MCF 10A (cell line): Measurements from ENCODE around the gene GGCT. TPM values are rescaled to one million over a fixed set of nuclear protein-coding genes. Genes with fewer than 3 reads are reported as not detected.

ENCODE experiments used
- BruUV-seq: library from RNA; stranded (reverse); fragments of 400-500 nt; replicated peaks from 2 replicates; lab custom pipeline; 2021; lab: Mats Ljungman, UMichigan
- CTCF ChIA-PET: fragments of 300-600 bp; sonication (Branson Sonifier 250); formaldehyde crosslinking; extraction: SDS; loops from one replicate; lab custom pipeline; 2021; ENCODE audit warnings: antibody characterized with exemption, inconsistent platforms; lab: Yijun Ruan, JAX
- POLR2A ChIA-PET: fragments of 300-600, 350-650 bp; sonication (Branson Sonifier 250); formaldehyde crosslinking; extraction: SDS; loops from one replicate; lab custom pipeline; 2020; ENCODE audit warnings: antibody characterized with exemption, inconsistent platforms; lab: Yijun Ruan, JAX
- DNase-seq: peaks from one replicate; pipeline ENCODE4 v3.0.0-alpha.2; 2018; ENCODE audit not compliant: unreplicated experiment
- H3K27ac Mint-ChIP-seq: one replicate; pipeline ENCODE4 v1.8.0; 2022; ENCODE audit warnings: mild to moderate bottlenecking, low read depth, mixed read lengths; ENCODE audit not compliant: unreplicated experiment
- H3K27me3 Mint-ChIP-seq: one replicate; pipeline ENCODE4 v1.8.0; 2022; ENCODE audit warnings: mixed read lengths; ENCODE audit not compliant: insufficient read depth, unreplicated experiment
- H3K36me3 Mint-ChIP-seq: one replicate; pipeline ENCODE4 v1.8.0; 2022; ENCODE audit warnings: mild to moderate bottlenecking, moderate library complexity, mixed read lengths; ENCODE audit not compliant: insufficient read depth, unreplicated experiment
- H3K4me1 Mint-ChIP-seq: one replicate; pipeline ENCODE4 v1.8.0; 2022; ENCODE audit warnings: mixed read lengths; ENCODE audit not compliant: insufficient read depth, unreplicated experiment
- H3K4me3 Mint-ChIP-seq: one replicate; pipeline ENCODE4 v1.8.0; 2022; ENCODE audit warnings: mild to moderate bottlenecking, moderate library complexity, mixed read lengths; ENCODE audit not compliant: unreplicated experiment
- H3K9me3 Mint-ChIP-seq: one replicate; pipeline ENCODE4 v1.8.0; 2022; ENCODE audit warnings: mixed read lengths; ENCODE audit not compliant: unreplicated experiment
- CTCF ChIP-seq: fragments of 200-600 bp; IDR thresholded peaks from one replicate; pipeline ENCODE4 v1.8.0; 2022; ENCODE audit warnings: antibody characterized with exemption, mild to moderate bottlenecking; ENCODE audit not compliant: unreplicated experiment
- intact Hi-C: fragments of 100-400 bp; cut with micrococcal nuclease; formaldehyde crosslinking; loops from 2 replicates; pipeline ENCODE4 v1.14.1; 2022
- total RNA-seq: library from RNA; stranded (reverse); gene quantifications from 2 replicates; pipeline ENCODE4 v1.2.3, GENCODE V29; 2022

GGCT gene
- total RNA-seq, 1 experiment from 2014 or later, result 64.8 TPM

- H3K9me3 Mint-ChIP-seq, result no peaks in the 10 kb centered on the region
Observed at GRCh38 chr7:30453921-30454320, 50.7 kb downstream of the GGCT start.

GRCh38 chr7:30453016-30453415 lies 51.6 kb downstream of the GGCT start:
- intact Hi-C loops, result no loop called here
- H3K36me3 Mint-ChIP-seq, result peaks cover 25% of the 10 kb centered on the region
- ChIA-PET POLR2A (interaction anchor here (0.7 kb wide), 1 partner anchor 177 kb away, joined by 3 read pairs; no protein-coding TSS in a partner anchor), CTCF (interaction anchor here (0.7 kb wide), 1 partner anchor 439 kb away, joined by 3 read pairs; no protein-coding TSS in a partner anchor)
- no peak for DNase-seq
- TF ChIP-seq CTCF, result no peak
- no TSS peak for BruUV-seq
- no peak overlapping the region for H3K4me3 Mint-ChIP-seq
- no peaks in the 10 kb centered on the region for H3K27me3 Mint-ChIP-seq
- H3K27ac Mint-ChIP-seq, result no peak overlapping the region
- H3K9me3 Mint-ChIP-seq, result no peaks in the 10 kb centered on the region
- H3K4me1 Mint-ChIP-seq, result no peaks in the 10 kb centered on the region

More at GRCh38 chr7:30453921-30454320, 50.7 kb downstream of the GGCT start:
- no TSS peak for BruUV-seq
- Mint-ChIP-seq H3K4me3 (no peak overlapping the region), H3K4me1 (no peaks in the 10 kb centered on the region), H3K36me3 (peaks cover 25% of the 10 kb centered on the region), H3K27me3 (no peaks in the 10 kb centered on the region), H3K27ac (no peak overlapping the region)
- TF ChIP-seq CTCF, result no peak
- intact Hi-C loops, result no loop called here
- ChIA-PET POLR2A (no interaction called here), CTCF (no interaction called here)
- DNase-seq, result no peak

- no peak overlapping the region for H3K4me3 Mint-ChIP-seq
- H3K9me3 Mint-ChIP-seq, result no peaks in the 10 kb centered on the region
- CTCF ChIA-PET, result interaction anchor here (0.5 to 0.7 kb wide), 2 partner anchors 431 to 439 kb away, joined by 3 to 4 read pairs; no protein-coding TSS in a partner anchor
- H3K36me3 Mint-ChIP-seq, result peaks cover 25% of the 10 kb centered on the region
- intact Hi-C loops, result no loop called here
- H3K27me3 Mint-ChIP-seq, result no peaks in the 10 kb centered on the region
- POLR2A ChIA-PET, result interaction anchor here (0.7 kb wide), 1 partner anchor 176 kb away, joined by 3 read pairs; no protein-coding TSS in a partner anchor
- H3K27ac Mint-ChIP-seq, result no peak overlapping the region
- no peak for DNase-seq
- H3K4me1 Mint-ChIP-seq, result no peaks in the 10 kb centered on the region
- TF ChIP-seq CTCF, result no peak
- BruUV-seq, result no TSS peak
Observed at GRCh38 chr7:30452280-30452930, 52.2 kb downstream of the GGCT start.

GRCh38 chr7:30451539-30452279 lies 52.9 kb downstream of the GGCT start:
- no peaks in the 10 kb centered on the region for H3K27me3 Mint-ChIP-seq
- ChIA-PET CTCF (interaction anchor here (0.5 to 0.9 kb wide), 2 partner anchors 174 to 431 kb away, joined by 3 to 4 read pairs; no protein-coding TSS in a partner anchor), POLR2A (interaction anchor here (0.7 kb wide), 1 partner anchor 432 kb away, joined by 3 read pairs; no protein-coding TSS in a partner anchor)
- no peaks in the 10 kb centered on the region for H3K4me1 Mint-ChIP-seq
- H3K4me3 Mint-ChIP-seq, result no peak overlapping the region
- no TSS peak for BruUV-seq
- DNase-seq, result no peak
- H3K9me3 Mint-ChIP-seq, result no peaks in the 10 kb centered on the region
- no peak for TF ChIP-seq CTCF
- no peak overlapping the region for H3K27ac Mint-ChIP-seq
- intact Hi-C loops, result no loop called here
- H3K36me3 Mint-ChIP-seq, result peaks cover 24% of the 10 kb centered on the region
